Activated T-cell treated with anti-CD3 and anti-CD28 coated beads, Interleukin-2, amount 50 U/mL, for 24 hours (primary cell): Measurements from ENCODE around the gene CCDC88C.
A peak's percentile ranks its signal among the peaks of the same experiment; 100 is the strongest.

Experiments used
- DNase-seq: peaks from one replicate; pipeline ENCODE4 v3.0.0-alpha.2; 2020
- H3K27ac Mint-ChIP-seq: 2 replicates; pipeline ENCODE4 v1.8.0; 2020; ENCODE audit warnings: mild to moderate bottlenecking, mixed read lengths
- H3K27me3 Mint-ChIP-seq: 2 replicates; pipeline ENCODE4 v1.8.0; 2020; ENCODE audit warnings: mixed read lengths
- H3K36me3 Mint-ChIP-seq: 2 replicates; pipeline ENCODE4 v1.8.0; 2020; ENCODE audit warnings: low read depth, mixed read lengths
- H3K4me1 Mint-ChIP-seq: 2 replicates; pipeline ENCODE4 v1.8.0; 2020; ENCODE audit warnings: low read depth, mixed read lengths
- H3K4me3 Mint-ChIP-seq: 2 replicates; pipeline ENCODE4 v1.8.0; 2020; ENCODE audit warnings: mild to moderate bottlenecking, moderate library complexity, mixed read lengths
- H3K9me3 Mint-ChIP-seq: 2 replicates; pipeline ENCODE4 v1.8.0; 2020; ENCODE audit warnings: mixed read lengths

The CCDC88C gene

DNA sequence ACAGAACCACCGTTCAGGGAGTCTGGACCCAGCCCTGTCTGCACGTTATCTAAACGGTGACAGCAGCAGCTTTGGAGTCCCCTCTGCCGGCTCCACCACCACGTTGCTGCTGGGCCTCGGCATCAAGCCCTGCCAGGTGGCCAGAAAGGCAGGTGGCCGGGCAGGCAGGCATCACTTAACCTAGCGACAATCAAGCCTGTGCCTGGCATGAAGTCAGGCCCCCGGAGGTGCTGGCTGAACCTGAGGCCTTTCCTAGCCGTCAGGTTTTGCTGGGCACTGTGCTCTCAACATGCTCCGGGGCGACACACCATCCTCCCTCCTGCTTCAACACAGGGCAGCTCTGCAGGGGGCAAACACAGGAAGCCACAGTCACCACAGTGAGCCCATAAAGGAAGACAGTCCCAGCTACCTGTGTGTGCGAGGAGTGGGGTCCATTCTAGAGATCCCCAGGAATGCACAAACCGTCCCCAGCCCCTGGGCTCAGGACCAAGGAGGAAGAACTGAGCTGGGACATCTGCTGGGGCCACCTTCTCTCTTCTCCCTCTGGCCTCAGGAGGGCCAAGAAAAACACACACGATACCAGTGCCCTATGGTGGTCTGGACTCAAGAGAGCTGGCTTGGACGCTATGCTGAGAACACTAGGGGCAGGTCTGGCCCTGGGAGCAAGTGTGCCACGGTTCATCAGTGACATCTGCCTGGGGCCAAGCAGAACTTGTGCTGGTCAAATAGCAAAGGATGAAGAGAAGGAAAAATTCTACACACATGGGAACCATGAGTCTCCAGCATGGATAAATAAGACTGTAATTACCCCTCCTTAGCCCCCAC is 44.7 kb downstream of the CCDC88C start:
- no peaks in the 10 kb centered on the region for H3K27me3 Mint-ChIP-seq
- no peaks in the 10 kb centered on the region for H3K9me3 Mint-ChIP-seq
- H3K4me3 Mint-ChIP-seq, result peak overlapping the region; percentile 71
- H3K27ac Mint-ChIP-seq, result peak overlapping the region; percentile 92
- peaks cover 38% of the 10 kb centered on the region for H3K36me3 Mint-ChIP-seq
- DNase-seq, result peak; percentile 60
- H3K4me1 Mint-ChIP-seq, result peaks cover 99% of the 10 kb centered on the region

DNA sequence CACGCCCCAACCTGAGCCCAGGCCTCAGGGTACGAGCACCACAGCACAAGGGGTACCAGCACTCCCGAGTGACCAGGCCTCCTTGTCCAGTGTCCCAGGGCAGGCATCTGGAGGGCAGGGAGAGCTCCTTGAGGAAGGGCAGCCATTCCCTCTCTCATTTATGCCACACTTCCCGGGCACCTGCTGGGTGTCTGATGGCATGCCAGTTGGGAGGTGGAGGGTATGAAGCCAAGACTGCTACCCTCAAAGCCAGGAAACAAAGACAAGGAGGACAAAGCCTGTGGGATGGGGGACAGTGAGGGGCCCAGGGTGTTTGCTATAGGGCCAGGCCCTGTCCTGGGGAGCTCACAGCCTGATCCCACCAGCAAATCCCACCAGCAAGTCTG is 45.6 kb downstream of the CCDC88C start:
- peaks cover 33% of the 10 kb centered on the region for H3K36me3 Mint-ChIP-seq
- no peak for DNase-seq
- H3K27me3 Mint-ChIP-seq, result no peaks in the 10 kb centered on the region
- peaks cover 99% of the 10 kb centered on the region for H3K4me1 Mint-ChIP-seq
- no peaks in the 10 kb centered on the region for H3K9me3 Mint-ChIP-seq
- peak overlapping the region; percentile 94 for H3K27ac Mint-ChIP-seq
- peak overlapping the region; percentile 49 for H3K4me3 Mint-ChIP-seq

DNA sequence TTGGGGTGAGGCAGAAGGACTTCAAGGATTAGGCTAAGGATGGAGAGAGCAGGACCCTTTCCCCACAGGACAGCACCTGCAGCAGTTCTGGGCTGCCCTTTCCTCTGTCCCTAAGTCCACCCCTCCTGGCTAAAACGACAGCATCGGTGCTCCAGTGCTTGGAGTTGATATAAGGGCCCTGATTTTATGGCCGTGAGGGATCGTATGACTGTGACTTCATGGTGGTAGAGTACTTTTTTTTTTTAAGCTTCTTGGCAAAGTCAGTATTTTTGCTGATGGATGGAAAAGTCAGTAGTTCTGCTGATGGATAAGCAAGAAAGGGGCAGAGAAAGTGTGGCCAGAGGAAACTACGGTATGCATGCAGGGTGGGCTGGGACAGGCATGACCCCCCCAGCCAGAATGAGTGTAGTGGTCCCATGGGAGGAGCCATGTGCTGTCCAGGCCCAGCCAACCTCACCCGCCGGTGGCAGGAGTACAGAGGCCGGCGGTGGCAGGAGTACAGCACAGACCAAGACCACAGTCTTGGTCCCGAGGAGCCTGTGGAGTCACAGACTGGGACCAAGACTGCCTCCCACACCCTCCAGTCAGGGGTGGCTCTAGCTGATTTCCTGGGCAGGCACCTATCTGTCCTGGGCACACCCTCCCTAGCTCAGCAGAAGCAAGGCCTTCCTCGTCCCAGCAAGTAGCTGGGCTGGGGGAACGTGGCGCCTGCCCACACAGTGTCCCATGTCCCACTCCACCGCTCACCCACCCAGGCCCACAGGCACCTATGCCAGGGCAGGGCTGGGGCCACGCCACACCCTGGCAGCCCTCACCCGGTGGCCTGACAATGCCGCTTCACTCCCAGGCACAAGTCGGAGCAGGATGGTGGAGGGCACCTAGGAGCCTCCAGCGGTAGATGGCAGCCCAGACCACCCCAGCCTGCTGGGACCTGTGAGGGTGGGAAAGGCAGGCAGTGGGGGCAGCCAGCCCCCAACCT is 46.3 kb downstream of the CCDC88C start:
- H3K27me3 Mint-ChIP-seq, result no peaks in the 10 kb centered on the region
- peaks cover 100% of the 10 kb centered on the region for H3K4me1 Mint-ChIP-seq
- H3K36me3 Mint-ChIP-seq, result peaks cover 28% of the 10 kb centered on the region
- no peak for DNase-seq
- H3K9me3 Mint-ChIP-seq, result no peaks in the 10 kb centered on the region
- H3K27ac Mint-ChIP-seq, result peak overlapping the region; percentile 94
- H3K4me3 Mint-ChIP-seq, result peak overlapping the region; percentile 63

DNA sequence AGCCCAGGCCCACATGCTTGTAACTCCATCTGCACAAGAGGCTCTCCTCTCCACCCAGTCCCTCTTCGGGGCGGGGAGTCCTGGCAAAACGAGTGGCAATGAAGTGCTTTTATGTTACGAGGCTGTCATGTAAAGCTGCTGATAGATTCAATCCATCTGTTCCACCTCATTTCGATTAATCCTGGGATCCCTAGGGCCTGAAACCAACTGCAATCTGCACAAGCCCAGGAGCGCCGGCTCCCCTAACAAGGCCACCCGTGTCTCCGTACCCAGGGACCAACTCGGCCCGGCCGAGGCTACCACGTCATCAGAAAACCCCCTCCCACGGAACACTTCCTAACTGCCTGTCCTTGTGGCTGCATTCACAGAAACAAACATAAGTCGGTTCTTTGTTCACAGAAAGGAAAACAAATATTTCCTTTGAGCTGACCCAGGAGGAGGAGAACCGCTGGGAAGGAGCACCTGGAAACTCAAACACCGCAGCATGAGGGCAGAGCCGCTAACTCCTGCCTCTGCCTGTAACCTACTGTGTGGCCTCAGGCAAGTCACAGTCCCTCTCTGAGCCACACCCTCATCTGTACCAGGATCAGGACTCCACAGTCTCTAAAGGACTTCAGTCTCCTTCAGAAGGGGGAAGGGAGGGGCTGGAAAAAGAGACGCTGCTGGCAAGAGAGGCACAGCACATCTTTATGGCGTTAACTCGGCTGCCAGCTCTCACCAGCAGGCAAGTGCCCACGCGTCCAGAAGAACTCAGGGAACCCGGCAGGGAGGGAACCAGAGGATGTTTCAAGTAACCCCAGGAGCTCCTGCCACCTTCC is 47.8 kb downstream of the CCDC88C start:
- Mint-ChIP-seq H3K27me3 (no peaks in the 10 kb centered on the region), H3K9me3 (no peaks in the 10 kb centered on the region), H3K4me3 (peak overlapping the region; percentile 63), H3K36me3 (peaks cover 14% of the 10 kb centered on the region), H3K27ac (peak overlapping the region; percentile 94), H3K4me1 (peaks cover 99% of the 10 kb centered on the region)
- peak; percentile 72 for DNase-seq

DNA sequence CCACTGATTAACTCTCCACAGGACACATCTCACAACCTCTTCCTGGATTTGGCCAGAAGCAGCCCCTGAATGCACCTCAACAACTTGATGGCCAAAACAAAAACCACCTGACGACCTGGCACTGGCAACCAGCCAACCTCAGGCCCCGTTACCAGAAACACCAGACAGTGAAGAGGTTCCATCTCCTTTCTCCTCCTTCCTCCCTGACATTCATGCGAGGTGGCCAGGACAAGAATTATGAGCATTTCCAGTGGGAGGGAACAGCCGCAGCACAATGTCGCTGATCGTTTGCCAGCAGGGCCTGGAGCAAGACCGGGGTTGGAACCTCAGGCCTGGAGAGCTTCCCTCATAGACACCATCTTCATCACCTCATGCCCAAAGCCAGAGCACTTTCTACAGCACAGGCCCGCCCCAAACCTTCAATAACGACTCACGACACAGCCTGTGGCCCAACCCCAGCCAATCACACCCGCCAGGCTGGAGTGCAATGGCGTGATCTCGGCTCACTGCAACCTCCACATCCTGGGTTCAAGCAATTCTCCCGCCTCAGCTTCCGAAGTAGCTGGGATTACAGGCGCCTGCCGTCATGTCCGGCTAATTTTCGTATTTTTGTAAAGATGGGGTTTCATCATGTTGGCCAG is 48.7 kb downstream of the CCDC88C start:
- Mint-ChIP-seq H3K27ac (peak overlapping the region; percentile 91), H3K36me3 (peaks cover 9% of the 10 kb centered on the region), H3K4me1 (peaks cover 99% of the 10 kb centered on the region), H3K4me3 (peak overlapping the region; percentile 42), H3K27me3 (no peaks in the 10 kb centered on the region), H3K9me3 (no peaks in the 10 kb centered on the region)
- DNase-seq, result no peak

DNA sequence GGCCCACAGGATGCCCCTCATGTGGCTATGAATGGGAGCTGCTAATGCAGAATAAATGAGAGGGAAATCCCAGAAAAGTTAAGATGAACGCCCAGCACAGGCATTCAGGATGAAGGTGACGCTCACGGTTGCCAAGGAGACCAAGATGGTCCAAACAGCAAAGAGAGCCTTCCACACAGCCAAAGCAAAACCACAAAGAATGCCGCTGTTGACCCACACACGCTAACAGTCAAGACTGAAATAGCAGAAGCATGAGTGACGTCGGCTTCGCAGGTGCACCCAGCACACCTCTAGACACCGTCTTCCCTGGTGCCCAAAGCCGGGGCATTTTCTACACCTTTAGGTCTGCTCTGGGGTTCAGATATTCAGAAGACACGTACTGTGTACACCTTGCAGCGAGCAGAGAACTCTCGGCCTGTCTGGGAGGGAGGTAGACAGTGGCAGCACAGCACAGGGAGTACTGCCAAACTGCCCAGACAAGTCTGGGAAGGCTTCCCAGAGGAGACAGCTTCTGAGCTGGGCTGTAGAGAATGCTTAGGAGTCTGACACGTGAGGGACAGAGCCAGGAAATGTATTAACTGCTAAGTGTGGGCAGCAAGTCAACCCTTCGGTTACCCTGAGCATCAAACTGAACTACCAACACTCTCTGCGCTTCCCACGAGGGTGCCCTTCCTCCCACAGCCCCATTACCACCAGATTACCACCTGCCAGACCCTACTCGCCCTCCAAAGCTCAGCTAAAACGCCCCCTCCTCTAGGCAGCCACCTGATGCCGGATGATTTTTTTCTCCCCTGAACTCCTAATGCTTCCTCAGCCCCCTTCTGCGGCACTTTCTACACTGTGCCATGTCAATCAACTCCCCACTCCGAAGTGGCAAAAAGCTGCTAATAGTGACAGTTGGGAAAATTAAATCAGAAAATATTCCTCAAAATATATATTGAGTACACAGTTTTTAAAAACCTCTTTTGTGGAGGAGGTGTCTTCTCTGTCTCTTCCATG is 50.1 kb downstream of the CCDC88C start:
- Mint-ChIP-seq H3K27me3 (no peaks in the 10 kb centered on the region), H3K4me1 (peaks cover 96% of the 10 kb centered on the region)

DNA sequence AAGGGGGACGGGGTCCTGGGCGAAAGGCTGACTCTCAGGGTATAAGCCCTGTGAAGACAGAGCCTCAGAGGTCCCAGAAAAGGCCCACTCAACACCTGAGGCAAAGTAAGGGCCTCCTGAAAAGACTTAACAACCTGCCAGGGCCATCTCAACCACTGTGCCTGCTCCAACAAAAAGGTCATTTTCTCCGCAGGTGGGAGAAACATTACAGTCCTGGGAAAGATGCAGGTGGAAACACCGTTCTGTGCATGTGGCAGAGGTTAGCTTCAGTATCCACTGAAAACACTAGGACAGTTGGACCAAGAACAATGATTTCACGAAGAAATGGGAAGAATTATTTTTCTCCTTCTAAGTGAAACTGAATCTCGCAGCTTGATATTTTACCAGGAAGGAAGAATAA is 50.9 kb downstream of the CCDC88C start:
- peak; percentile 36 for DNase-seq
- Mint-ChIP-seq H3K9me3 (no peaks in the 10 kb centered on the region), H3K27me3 (no peaks in the 10 kb centered on the region), H3K36me3 (peaks cover 9% of the 10 kb centered on the region), H3K4me3 (peak overlapping the region; percentile 66), H3K27ac (peak overlapping the region; percentile 89), H3K4me1 (peaks cover 94% of the 10 kb centered on the region)

More for the DNA sequence above, 50.1 kb downstream of the CCDC88C start:
- DNase-seq, result peak; percentile 61
- Mint-ChIP-seq H3K27ac (peak overlapping the region; percentile 89), H3K4me3 (peak overlapping the region; percentile 66), H3K36me3 (peaks cover 9% of the 10 kb centered on the region), H3K9me3 (no peaks in the 10 kb centered on the region)

DNA sequence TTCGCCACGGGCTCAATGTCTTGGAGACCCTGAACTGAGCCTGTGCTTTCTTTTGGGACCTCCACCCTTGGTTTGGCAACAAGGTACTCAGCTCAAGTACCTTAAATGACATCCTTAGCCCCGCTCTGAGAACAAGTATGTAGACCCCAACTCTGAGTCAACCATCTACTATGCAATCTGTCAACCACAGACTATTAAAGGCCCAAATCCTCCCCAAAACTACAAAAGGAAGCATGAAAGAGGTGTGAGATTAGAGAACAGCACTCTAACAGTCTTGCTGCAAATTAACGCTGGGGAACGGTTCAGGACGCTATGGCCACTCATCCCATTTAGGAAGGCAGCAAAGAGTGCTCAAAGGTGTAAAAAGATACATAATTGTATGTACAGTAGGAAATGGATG is 52.1 kb downstream of the CCDC88C start:
- H3K4me3 Mint-ChIP-seq, result no peak overlapping the region
- H3K4me1 Mint-ChIP-seq, result peaks cover 93% of the 10 kb centered on the region
- H3K27me3 Mint-ChIP-seq, result no peaks in the 10 kb centered on the region
- DNase-seq, result no peak
- H3K36me3 Mint-ChIP-seq, result peaks cover 4% of the 10 kb centered on the region
- H3K27ac Mint-ChIP-seq, result peak overlapping the region; percentile 23
- H3K9me3 Mint-ChIP-seq, result no peaks in the 10 kb centered on the region

DNA sequence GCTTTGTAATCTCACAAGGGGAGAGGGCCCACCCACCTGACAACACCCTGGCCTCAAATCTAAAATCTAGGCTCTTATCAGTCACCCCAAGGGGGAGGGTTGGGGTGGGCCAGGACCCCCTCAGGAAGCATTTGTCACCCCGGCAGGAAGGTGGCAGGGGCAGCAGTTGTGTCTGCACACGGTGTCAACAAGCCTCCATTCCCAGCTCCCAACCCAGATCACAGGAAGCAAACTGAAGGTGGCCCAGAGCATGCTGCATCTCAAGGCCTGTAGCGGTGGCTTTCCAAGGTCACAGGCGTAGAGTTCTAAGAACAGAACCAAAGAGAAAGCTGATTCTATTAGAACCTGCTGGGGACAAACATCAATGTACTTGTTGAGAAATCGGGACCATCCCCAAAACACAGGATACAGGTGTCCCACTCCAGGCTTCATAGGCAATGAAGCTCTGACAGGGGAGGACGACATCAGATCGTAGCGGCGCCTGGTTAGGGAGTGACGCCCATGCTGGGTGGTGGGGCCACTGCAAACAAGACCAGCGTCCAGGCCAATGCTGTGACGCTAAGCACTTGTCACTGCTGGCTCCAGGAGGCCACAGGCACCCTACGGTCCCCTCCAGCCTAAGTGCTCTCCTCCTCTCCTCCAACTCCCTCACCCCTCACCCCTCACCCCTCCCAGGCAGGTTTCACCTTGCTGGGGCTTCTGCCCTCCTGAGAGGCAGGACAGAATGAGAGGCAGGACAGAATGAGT is 52.9 kb downstream of the CCDC88C start:
- DNase-seq, result peak; percentile 34
- peaks cover 89% of the 10 kb centered on the region for H3K4me1 Mint-ChIP-seq
- H3K27me3 Mint-ChIP-seq, result no peaks in the 10 kb centered on the region
- no peak overlapping the region for H3K4me3 Mint-ChIP-seq
- H3K27ac Mint-ChIP-seq, result peak overlapping the region; percentile 23
- peaks cover 4% of the 10 kb centered on the region for H3K36me3 Mint-ChIP-seq
- no peaks in the 10 kb centered on the region for H3K9me3 Mint-ChIP-seq

DNA sequence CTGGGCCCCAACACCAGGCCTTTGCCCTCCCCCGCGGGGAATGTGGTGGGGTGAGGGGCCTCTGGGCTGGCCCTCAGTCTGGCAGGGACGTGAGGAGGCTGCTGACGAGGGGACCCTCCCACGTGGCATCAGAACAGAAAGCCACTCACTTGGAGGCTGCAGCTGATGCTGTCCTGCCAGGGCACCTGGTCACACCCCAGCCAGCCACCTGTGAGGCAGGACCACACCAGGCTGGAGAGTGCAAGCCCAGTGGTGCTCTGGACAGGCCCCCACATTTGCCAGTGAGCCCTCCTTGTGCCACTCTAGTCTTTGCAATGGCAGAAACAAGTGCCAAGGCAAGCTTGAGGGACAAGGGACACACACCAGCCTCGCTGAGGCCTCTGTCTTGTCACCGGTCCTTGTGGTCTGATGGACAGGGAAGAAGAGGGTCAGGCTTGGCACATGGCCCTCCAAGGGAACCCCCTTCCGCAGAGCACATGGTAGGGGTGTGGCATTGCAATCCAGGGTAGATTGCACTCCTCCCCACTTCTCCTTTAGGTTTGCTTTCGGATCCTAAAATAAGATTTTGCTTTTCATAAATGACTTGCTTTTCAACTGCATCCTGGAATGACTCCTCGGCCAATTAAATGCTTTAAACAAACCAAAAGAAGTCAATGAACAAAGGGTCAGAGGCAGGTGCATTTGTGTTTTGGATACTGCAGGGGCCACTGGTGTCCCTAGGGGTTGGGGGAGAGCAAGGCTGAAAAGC is 53.7 kb downstream of the CCDC88C start:
- H3K36me3 Mint-ChIP-seq, result peaks cover 11% of the 10 kb centered on the region
- H3K9me3 Mint-ChIP-seq, result no peaks in the 10 kb centered on the region
- H3K4me1 Mint-ChIP-seq, result peaks cover 85% of the 10 kb centered on the region
- DNase-seq, result peak; percentile 33
- no peak overlapping the region for H3K4me3 Mint-ChIP-seq
- H3K27me3 Mint-ChIP-seq, result no peaks in the 10 kb centered on the region
- H3K27ac Mint-ChIP-seq, result peak overlapping the region; percentile 23

DNA sequence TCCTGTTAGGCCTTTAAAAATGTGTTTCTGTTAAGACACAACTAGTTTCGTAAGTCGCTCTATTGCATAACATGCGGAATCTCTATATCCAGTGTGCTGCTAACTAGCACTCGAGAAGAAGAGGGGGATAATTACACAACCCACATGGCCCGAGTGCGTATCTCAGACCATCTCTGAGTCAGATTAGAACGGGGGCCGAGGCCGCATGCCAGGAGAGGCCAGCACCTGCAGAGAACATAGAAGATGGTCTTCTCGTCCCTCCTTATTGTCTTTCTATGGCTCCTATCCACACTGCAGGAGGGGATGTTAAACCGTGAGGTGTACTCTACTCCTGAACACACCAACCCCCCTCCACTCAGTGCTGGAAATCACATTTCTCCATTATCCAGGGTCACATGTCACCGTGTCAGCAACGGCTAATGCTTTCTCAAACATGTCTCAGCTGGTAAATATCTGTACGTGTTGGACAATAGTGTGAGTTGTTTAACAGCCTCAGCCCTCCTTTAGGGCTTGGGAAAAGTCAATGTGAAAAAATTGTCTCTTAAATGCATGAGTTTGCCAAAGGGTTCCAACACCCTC is 56.3 kb downstream of the CCDC88C start:
- no peaks in the 10 kb centered on the region for H3K9me3 Mint-ChIP-seq
- no peaks in the 10 kb centered on the region for H3K27me3 Mint-ChIP-seq
- peak overlapping the region; percentile 61 for H3K27ac Mint-ChIP-seq

More for the DNA sequence above, 56.3 kb downstream of the CCDC88C start:
- DNase-seq, result no peak
- H3K4me1 Mint-ChIP-seq, result peaks cover 83% of the 10 kb centered on the region
- H3K4me3 Mint-ChIP-seq, result no peak overlapping the region
- H3K36me3 Mint-ChIP-seq, result peaks cover 34% of the 10 kb centered on the region
